K562 (cell line): ENCODE results near the gene MKS1. TPM values are rescaled to one million over a fixed set of nuclear protein-coding genes. Genes with fewer than 3 reads are reported as not detected.

ENCODE experiments used
- ATAC-seq: fragments of 200-7000 bp; cut with Tn5 transposase; 3 replicates; pipeline ENCODE4 v1.9.1; 2020; ENCODE audit warnings: moderate library complexity
- BruUV-seq: library from RNA; stranded (reverse); fragments of 400-500 nt; replicated peaks from 2 replicates; lab custom pipeline; 2021; lab: Mats Ljungman, UMichigan
- CTCF ChIA-PET: fragments of 300-600 bp; formaldehyde crosslinking; extraction: SDS; loops from one replicate; lab custom pipeline; 2021; ENCODE audit warnings: low intra/inter-chr PET ratio; lab: Yijun Ruan, JAX
- POLR2A ChIA-PET: fragments of 300-600, 350-650 bp; sonication (Branson Sonifier 250); formaldehyde crosslinking; extraction: SDS; loops from one replicate; lab custom pipeline; 2021; ENCODE audit warnings: antibody characterized with exemption, inconsistent platforms; lab: Yijun Ruan, JAX
- DNase-seq, 4 experiments: peaks; one replicate each; pipeline versions ENCODE4 v3.0.0 to v3.0.0-alpha.2; 2011 to 2018; ENCODE audit warnings: low spot score in 3 of 4, mixed read lengths in 3 of 4; ENCODE audit errors: extremely low read depth in 1 of 4
- FAIRE-seq: peaks from 2 replicates; lab custom pipeline; 2011; peaks lifted over from hg19 to GRCh38; lab: Jason Lieb, UNC
- H2AFZ ChIP-seq: 2 replicates; pipeline ENCODE4 v1.6.0; 2011; ENCODE audit warnings: low read depth, low read length, control low read depth, inconsistent platforms
- H3K27ac ChIP-seq: fragments of 200-600 bp; 3 replicates; pipeline ENCODE4 v1.8.0; 2011; ENCODE audit warnings: low read depth, mild to moderate bottlenecking, control low read depth, inconsistent platforms, low read length, moderate library complexity, mixed read lengths; ENCODE audit errors: extremely low read depth
- H3K27me3 ChIP-seq, 2 experiments: fragments of 300-600 bp in 1 of 2; 2 replicates in 1 of 2; 3 replicates in 1 of 2; pipeline versions ENCODE4 v1.6.0 to v1.8.0; 2011; ENCODE audit warnings: inconsistent platforms in 2 of 2, low read length in 2 of 2, mild to moderate bottlenecking in 1 of 2, mixed read lengths in 1 of 2, moderate library complexity in 1 of 2; ENCODE audit not compliant: control insufficient read depth in 2 of 2, insufficient read depth in 2 of 2
- H3K36me3 ChIP-seq: fragments of 300-600 bp; 3 replicates; pipeline ENCODE4 v1.8.0; 2011; ENCODE audit warnings: mild to moderate bottlenecking, low read length, inconsistent platforms; ENCODE audit not compliant: control insufficient read depth, insufficient read depth
- H3K4me1 ChIP-seq, 2 experiments: fragments of 200-600 bp in 1 of 2; replicated peaks in 1 of 2; 2 replicates in 1 of 2; 3 replicates in 1 of 2; pipeline versions ENCODE4 v1.5.1 to v1.8.0; 2011; ENCODE audit warnings: inconsistent platforms in 2 of 2, low read length in 2 of 2, mild to moderate bottlenecking in 1 of 2, mixed read lengths in 1 of 2, moderate library complexity in 1 of 2; ENCODE audit not compliant: control insufficient read depth in 2 of 2, insufficient read depth in 2 of 2
- H3K4me2 ChIP-seq: 2 replicates; pipeline ENCODE4 v1.6.1; 2011; ENCODE audit warnings: low read length, control low read depth, inconsistent platforms, mixed read lengths; ENCODE audit not compliant: insufficient read depth
- H3K4me3 ChIP-seq: fragments of 200-600 bp; sonication (generic), shearing (Covaris generic); 2 replicates; pipeline ENCODE4 v1.5.1; 2016; ENCODE audit warnings: control low read depth, inconsistent platforms
- H3K79me2 ChIP-seq: fragments of 200-600 bp; 3 replicates; pipeline ENCODE4 v1.8.0; 2011; ENCODE audit warnings: low read length, inconsistent platforms; ENCODE audit not compliant: control insufficient read depth, insufficient read depth
- H3K9ac ChIP-seq, 2 experiments: 2 replicates each; pipeline versions ENCODE4 v1.6.0 to v1.6.1; 2011; ENCODE audit warnings: low read depth in 2 of 2, low read length in 2 of 2, control low read depth in 1 of 2, inconsistent platforms in 1 of 2, mild to moderate bottlenecking in 1 of 2, mixed read lengths in 1 of 2; ENCODE audit not compliant: insufficient read depth in 1 of 2
- H3K9me1 ChIP-seq: one replicate; pipeline ENCODE4 v1.6.0; 2011; ENCODE audit warnings: inconsistent platforms, mild to moderate bottlenecking, low read length, moderate library complexity; ENCODE audit not compliant: control insufficient read depth, insufficient read depth
- H3K9me3 ChIP-seq: replicated peaks from 2 replicates; pipeline ENCODE4 v1.5.1; 2011; ENCODE audit warnings: low read depth, low read length, inconsistent platforms; ENCODE audit not compliant: control insufficient read depth, insufficient read depth
- H4K20me1 ChIP-seq: replicated peaks from 2 replicates; pipeline ENCODE4 v1.6.1; 2011; ENCODE audit warnings: low read length, inconsistent platforms, mixed read lengths; ENCODE audit not compliant: control insufficient read depth, insufficient read depth
- BDP1 ChIP-seq: IDR thresholded peaks from 3 replicates; pipeline ENCODE4 v1.6.1; 2011; ENCODE audit not compliant: insufficient read length, insufficient read depth
- DEAF1 ChIP-seq: fragments of 450-650 bp; formaldehyde crosslinking; IDR thresholded peaks from 2 replicates; pipeline ENCODE4 v1.4.0; 2020; ENCODE audit warnings: mild to moderate bottlenecking, moderate library complexity
- HDAC8 ChIP-seq: fragments of 450-650 bp; IDR thresholded peaks from 2 replicates; pipeline ENCODE4 v1.6.1; 2016; ENCODE audit warnings: mild to moderate bottlenecking, missing genetic modification characterization, moderate library complexity, missing compliant biosample characterization
- ID3 ChIP-seq, 2 experiments: fragments of 250-450 bp in 1 of 2; fragments of 450-650 bp in 1 of 2; sonication (Bioruptor Pico) in 1 of 2; IDR thresholded peaks; 2 replicates each; pipeline versions ENCODE4 v1.6.1 to v1.8.0; 2016 to 2021; ENCODE audit warnings: mild to moderate bottlenecking in 2 of 2, moderate library complexity in 2 of 2, missing compliant biosample characterization in 1 of 2, missing genetic modification characterization in 1 of 2
- NFATC3 ChIP-seq: fragments of 450-650 bp; IDR thresholded peaks from 2 replicates; pipeline ENCODE4 v1.6.1; 2017; ENCODE audit warnings: mild to moderate bottlenecking
- RB1 ChIP-seq: fragments of 450-650 bp; IDR thresholded peaks from 2 replicates; pipeline ENCODE4 v1.6.1; 2017; ENCODE audit warnings: low read depth, mild to moderate bottlenecking
- THAP7 ChIP-seq: fragments of 250-450 bp; sonication (Bioruptor Pico); IDR thresholded peaks from 2 replicates; pipeline ENCODE4 v1.5.0; 2021
- ZBTB2 ChIP-seq: fragments of 450-650 bp; IDR thresholded peaks from 2 replicates; pipeline ENCODE4 v1.6.1; 2016; ENCODE audit warnings: antibody characterized with exemption
- ZC3H8 ChIP-seq: fragments of 450-650 bp; IDR thresholded peaks from 2 replicates; pipeline ENCODE4 v1.6.1; 2017
- ZNF695 ChIP-seq: fragments of 450-650 bp; formaldehyde crosslinking; IDR thresholded peaks from 2 replicates; pipeline ENCODE4 v1.4.0; 2020; ENCODE audit warnings: mild to moderate bottlenecking, moderate library complexity
- WGBS: fragments of 100-300 bp; shearing (Covaris generic); methylation state at CpG from one replicate; pipeline ENCODE4 v1.1.6; 2016; ENCODE audit warnings: low coverage, mixed read lengths; ENCODE audit not compliant: insufficient coverage; ENCODE audit errors: missing lambda C conversion rate; 5-methylcytosine and 5-hydroxymethylcytosine counted together
- in situ Hi-C: fragments of 300-500 bp; cut with MboI; formaldehyde crosslinking; loops from 4 replicates; pipeline ENCODE4 v1.15.0; 2018; ENCODE audit warnings: inconsistent platforms, mixed read lengths
- intact Hi-C: fragments of 100-400 bp; cut with micrococcal nuclease; formaldehyde crosslinking; loops from 2 replicates; pipeline ENCODE4 v1.14.2; 2022
- polyA plus RNA-seq, 8 experiments: library from polyadenylated mRNA; depleted of rRNA in 4 of 8; stranded (reverse) in 5 of 8; unstranded in 3 of 8; fragments of >200 nt; fragmentation: Nextera tagmentation in 2 of 8; fragmentation: Illumina TruSeq in 1 of 8; extraction: Ambion mirVana in 2 of 8; extraction: Trizol in 1 of 8; gene quantifications; 2 replicates each; pipeline versions ENCODE4 v1.2.1 to v1.2.3, GENCODE V29; 2011 to 2014; ENCODE audit warnings: inconsistent platforms in 1 of 8, missing spikeins in 1 of 8
- total RNA-seq, 7 experiments: library from RNA; depleted of rRNA in 6 of 7; stranded (reverse); fragments of >200 nt in 6 of 7; fragmentation: Illumina TruSeq in 2 of 7; extraction: Trizol in 2 of 7; gene quantifications; 2 replicates each; pipeline versions ENCODE4 v1.2.1 to v1.2.3, GENCODE V29; 2011 to 2021; ENCODE audit warnings: low replicate concordance in 1 of 7

MKS1 gene
- total and polyA plus RNA-seq, 9 of the 15 experiments (the other 6 are each of a cell fraction or from before 2014, with no cell fraction given) = 16.3 to 31.0 (median 25.9) TPM

- H4K20me1 ChIP-seq = no peaks in the 10 kb centered on the region
- no peaks in the 10 kb centered on the region for H3K9me3 ChIP-seq
- 83% methylated on average over 4 of the region's 5 CpGs for WGBS
- FAIRE-seq (no peak), ATAC-seq (no peak), DNase-seq (no peak)
- H3K27me3 ChIP-seq = no peaks in the 10 kb centered on the region
- peaks cover 52% of the 10 kb centered on the region; the same call in 2 of the 3 replicates for H3K36me3 ChIP-seq
- no peak overlapping the region for H2AFZ ChIP-seq
- ChIA-PET POLR2A (no interaction called here), CTCF (no interaction called here)
- H3K4me1 ChIP-seq = no peaks in the 10 kb centered on the region
- in situ Hi-C loops (no loop called here), intact Hi-C loops (no loop called here)
- TF ChIP-seq HDAC8 (tag) (no peak), NFATC3 (no peak), ZNF695 (no peak), THAP7 (CRISPR knock-in tag) (no peak), RB1 (no peak), BDP1 (no peak), ZBTB2 (no peak), ID3 (CRISPR knock-in tag; IDR thresholded peaks at IDR 0.05) (no peak), ID3 (tag; IDR thresholded peaks at IDR 0.05) (no peak), DEAF1 (CRISPR knock-in tag) (no peak), ZC3H8 (no peak)
- no peak overlapping the region for H3K4me3 ChIP-seq
- BruUV-seq = no TSS peak
- no peak overlapping the region for H3K4me2 ChIP-seq
- no peaks in the 10 kb centered on the region for H3K79me2 ChIP-seq
- no peak overlapping the region for H3K27ac ChIP-seq
- H3K9ac ChIP-seq = no peak overlapping the region
- H3K9me1 ChIP-seq = no peaks in the 10 kb centered on the region
Measured at GRCh38 chr17:58208344-58208743, 10.7 kb downstream of the MKS1 start.
